PFSK-1 (cell line): ENCODE data around the gene NLN.

Experiments
- FOXP2 ChIP-seq: optimal IDR thresholded peaks from 2 replicates; pipeline ENCODE3; 2011; ENCODE audit warnings: borderline replicate concordance, control low read depth, inconsistent platforms; ENCODE audit not compliant: insufficient read depth; ENCODE audit errors: extremely low read length, extremely low read depth
- POLR2AphosphoS5 ChIP-seq: IDR thresholded peaks from 2 replicates; pipeline ENCODE4 v1.6.1; 2012; ENCODE audit warnings: low read depth, mild to moderate bottlenecking, control low read depth, low read length, moderate library complexity
- REST ChIP-seq, 2 experiments: IDR thresholded peaks; 2 replicates each; pipeline versions ENCODE4 v1.6.1 to v1.8.0; 2011 to 2012; ENCODE audit warnings: low read depth in 2 of 2, low read length in 2 of 2, control low read depth in 1 of 2, inconsistent platforms in 1 of 2, mild to moderate bottlenecking in 1 of 2, moderate library complexity in 1 of 2; ENCODE audit not compliant: insufficient read depth in 1 of 2
- SIN3A ChIP-seq: IDR thresholded peaks from 2 replicates; pipeline ENCODE4 v1.6.1; 2012; ENCODE audit warnings: mild to moderate bottlenecking, low read length, moderate library complexity, borderline replicate concordance; ENCODE audit not compliant: insufficient read depth
- TAF1 ChIP-seq: IDR thresholded peaks from 2 replicates; pipeline ENCODE4 v1.6.1; 2012; ENCODE audit warnings: low read length, control low read depth, borderline replicate concordance; ENCODE audit not compliant: insufficient read depth

- no peak for TF ChIP-seq REST (IDR thresholded peaks at IDR 0.05; ENCODE audit: insufficient read depth in 1 of 2, low read depth in 2 of 2, low read length in 2 of 2)
- no peak for TF ChIP-seq TAF1
- no peak for TF ChIP-seq POLR2AphosphoS5
- no peak for TF ChIP-seq SIN3A
- no peak for TF ChIP-seq FOXP2
Observed at GRCh38 chr5:65749221-65749844, 27.3 kb downstream of the NLN start.
